ENCODE results near the gene HSDL1.

The HSDL1 gene

GRCh38 chr16:84079664-84080063 is 65.3 kb downstream of the HSDL1 start:
- no peak for DNase-seq

GRCh38 chr16:84075376-84075775 is 69.6 kb downstream of the HSDL1 start:
- no peak for DNase-seq

- DNase-seq: no peak
Observed at GRCh38 chr16:84074721-84075120, 70.3 kb downstream of the HSDL1 start.
